H9 (cell line): ENCODE results near the gene SRBD1. TPM values are rescaled to one million over a fixed set of nuclear protein-coding genes. Genes with fewer than 3 reads are reported as not detected.

Experiments
- DNase-seq: peaks from one replicate; pipeline ENCODE4 v3.0.0-alpha.2; 2017
- H2AFZ ChIP-seq: one replicate; pipeline ENCODE4 v1.6.1; 2013; ENCODE audit warnings: mild to moderate bottlenecking, low read length, control low read depth, moderate library complexity
- H2AK5ac ChIP-seq: 2 replicates; pipeline ENCODE4 v1.6.1; 2013; ENCODE audit warnings: low read length, control low read depth, mixed read lengths; ENCODE audit not compliant: insufficient read length
- H2BK120ac ChIP-seq: one replicate; pipeline ENCODE4 v1.6.1; 2013; ENCODE audit warnings: low read depth, mild to moderate bottlenecking, low read length, control low read depth, inconsistent platforms; ENCODE audit not compliant: poor library complexity, severe bottlenecking
- H2BK12ac ChIP-seq: 2 replicates; pipeline ENCODE4 v1.6.1; 2013; ENCODE audit warnings: low read length, control low read depth, mixed read lengths, low read depth; ENCODE audit not compliant: insufficient read length
- H2BK15ac ChIP-seq: 2 replicates; pipeline ENCODE4 v1.6.1; 2013; ENCODE audit warnings: low read depth, low read length, control low read depth
- H2BK20ac ChIP-seq: one replicate; pipeline ENCODE4 v1.6.1; 2013; ENCODE audit warnings: low read depth, mild to moderate bottlenecking, low read length, control low read depth, inconsistent platforms; ENCODE audit not compliant: poor library complexity, severe bottlenecking
- H2BK5ac ChIP-seq: 2 replicates; pipeline ENCODE4 v1.6.1; 2013; ENCODE audit warnings: low read length, control low read depth, mixed read lengths; ENCODE audit not compliant: insufficient read length
- H3K14ac ChIP-seq: 2 replicates; pipeline ENCODE4 v1.6.1; 2013; ENCODE audit warnings: low read length, control low read depth; ENCODE audit not compliant: insufficient read depth
- H3K18ac ChIP-seq: 2 replicates; pipeline ENCODE4 v1.6.1; 2013; ENCODE audit warnings: low read depth, mild to moderate bottlenecking, mixed read lengths, low read length, control low read depth; ENCODE audit not compliant: insufficient read length
- H3K23ac ChIP-seq: 2 replicates; pipeline ENCODE4 v1.6.1; 2013; ENCODE audit warnings: low read length, control low read depth, mixed read lengths, low read depth; ENCODE audit not compliant: insufficient read length
- H3K23me2 ChIP-seq: 2 replicates; pipeline ENCODE4 v1.6.1; 2013; ENCODE audit warnings: low read depth, mild to moderate bottlenecking, mixed read lengths, low read length, control low read depth; ENCODE audit not compliant: insufficient read length, poor library complexity, severe bottlenecking
- H3K27ac ChIP-seq: 2 replicates; pipeline ENCODE4 v1.5.1; 2013; ENCODE audit warnings: low read length, control low read depth, mixed read lengths, low read depth; ENCODE audit not compliant: insufficient read length
- H3K27me3 ChIP-seq: 2 replicates; pipeline ENCODE4 v1.6.1; 2013; ENCODE audit warnings: low read length, control low read depth, inconsistent platforms; ENCODE audit not compliant: insufficient read depth
- H3K4ac ChIP-seq: 2 replicates; pipeline ENCODE4 v1.6.1; 2013; ENCODE audit warnings: low read depth, mild to moderate bottlenecking, control low read depth, inconsistent platforms, low read length, moderate library complexity
- H3K4me1 ChIP-seq: 2 replicates; pipeline ENCODE4 v1.6.1; 2013; ENCODE audit warnings: low read length, control low read depth, inconsistent platforms; ENCODE audit not compliant: insufficient read depth
- H3K4me2 ChIP-seq: 2 replicates; pipeline ENCODE4 v1.6.1; 2013; ENCODE audit warnings: low read length, control low read depth, mixed read lengths; ENCODE audit not compliant: insufficient read length, insufficient read depth
- H3K56ac ChIP-seq: 2 replicates; pipeline ENCODE4 v1.6.1; 2013; ENCODE audit warnings: low read depth, mild to moderate bottlenecking, mixed read lengths, low read length, control low read depth; ENCODE audit not compliant: insufficient read length
- H3K79me1 ChIP-seq: 2 replicates; pipeline ENCODE4 v1.6.1; 2013; ENCODE audit warnings: low read depth, mild to moderate bottlenecking, moderate library complexity, low read length, control low read depth, inconsistent platforms; ENCODE audit not compliant: insufficient read depth, poor library complexity, severe bottlenecking
- H3K79me2 ChIP-seq: 2 replicates; pipeline ENCODE4 v1.6.1; 2013; ENCODE audit warnings: low read length, control low read depth, inconsistent platforms; ENCODE audit not compliant: insufficient read depth
- H3K9ac ChIP-seq: 2 replicates; pipeline ENCODE4 v1.6.1; 2013; ENCODE audit warnings: low read length, control low read depth, mixed read lengths; ENCODE audit not compliant: insufficient read length; ENCODE audit errors: extremely low read depth
- H3K9me3 ChIP-seq: one replicate; pipeline ENCODE4 v1.6.1; 2013; ENCODE audit warnings: low read depth, low read length, inconsistent platforms; ENCODE audit not compliant: control insufficient read depth
- H3T11ph ChIP-seq: one replicate; pipeline ENCODE4 v1.6.1; 2013; ENCODE audit warnings: mild to moderate bottlenecking, low read length, control low read depth, inconsistent platforms
- H4K20me1 ChIP-seq: one replicate; pipeline ENCODE4 v1.6.1; 2013; ENCODE audit not compliant: control insufficient read depth, insufficient read length, insufficient read depth
- H4K5ac ChIP-seq: 2 replicates; pipeline ENCODE4 v1.6.1; 2013; ENCODE audit warnings: low read depth, mild to moderate bottlenecking, mixed read lengths, low read length, control low read depth; ENCODE audit not compliant: insufficient read length
- H4K8ac ChIP-seq: replicated peaks from 2 replicates; pipeline ENCODE4 v1.6.1; 2013; ENCODE audit warnings: low read length, control low read depth, mixed read lengths, low read depth; ENCODE audit not compliant: insufficient read length
- H4K91ac ChIP-seq: 2 replicates; pipeline ENCODE4 v1.6.1; 2013; ENCODE audit warnings: low read depth, mild to moderate bottlenecking, moderate library complexity, mixed read lengths, low read length, control low read depth; ENCODE audit not compliant: insufficient read length
- H3K27ac Mint-ChIP-seq, 3 experiments: 2 replicates in 2 of 3; 3 replicates in 1 of 3; pipeline ENCODE4 v1.8.0; 2020 to 2021; ENCODE audit warnings: mixed read lengths in 3 of 3, mild to moderate bottlenecking in 1 of 3, moderate library complexity in 1 of 3
- H3K27me3 Mint-ChIP-seq: 2 replicates; pipeline ENCODE4 v1.8.0; 2021; ENCODE audit warnings: low read depth, mild to moderate bottlenecking, moderate library complexity, mixed read lengths
- H3K36me3 Mint-ChIP-seq, 3 experiments: 2 replicates in 2 of 3; 3 replicates in 1 of 3; pipeline ENCODE4 v1.8.0; 2020 to 2021; ENCODE audit warnings: low read depth in 3 of 3, mixed read lengths in 3 of 3; ENCODE audit not compliant: insufficient read depth in 1 of 3
- H3K4me1 Mint-ChIP-seq, 2 experiments: 2 replicates each; pipeline ENCODE4 v1.8.0; 2020; ENCODE audit warnings: mixed read lengths in 2 of 2
- H3K4me3 Mint-ChIP-seq, 2 experiments: 2 replicates in 1 of 2; 3 replicates in 1 of 2; pipeline ENCODE4 v1.8.0; 2020 to 2021; ENCODE audit warnings: mild to moderate bottlenecking in 2 of 2, mixed read lengths in 2 of 2, moderate library complexity in 1 of 2
- H3K9me3 Mint-ChIP-seq, 2 experiments: 2 replicates in 1 of 2; 3 replicates in 1 of 2; pipeline ENCODE4 v1.8.0; 2020; ENCODE audit warnings: mild to moderate bottlenecking in 2 of 2, mixed read lengths in 2 of 2, moderate library complexity in 1 of 2
- CTCF ChIP-seq: fragments of 200-600 bp; sonication (generic); conservative IDR thresholded peaks from 3 replicates; pipeline ENCODE4 v1.8.0; 2021; ENCODE audit warnings: antibody characterized with exemption, mild to moderate bottlenecking
- WGBS: extraction: QIAGEN DNeasy Blood & Tissue Kit; methylation state at CpG from one replicate; pipeline ENCODE4 v1.1.7; 2013; ENCODE audit warnings: missing lambda C conversion rate, low lambda C conversion rate, mixed read lengths; ENCODE audit not compliant: insufficient read length; ENCODE audit errors: extremely low coverage; 5-methylcytosine and 5-hydroxymethylcytosine counted together
- total RNA-seq: library from RNA; stranded (reverse); gene quantifications from 2 replicates; pipeline ENCODE4 v1.2.1, GENCODE V29; 2021

The SRBD1 gene
- total RNA-seq, 1 experiment from 2014 or later, result 18.3 TPM

DNA sequence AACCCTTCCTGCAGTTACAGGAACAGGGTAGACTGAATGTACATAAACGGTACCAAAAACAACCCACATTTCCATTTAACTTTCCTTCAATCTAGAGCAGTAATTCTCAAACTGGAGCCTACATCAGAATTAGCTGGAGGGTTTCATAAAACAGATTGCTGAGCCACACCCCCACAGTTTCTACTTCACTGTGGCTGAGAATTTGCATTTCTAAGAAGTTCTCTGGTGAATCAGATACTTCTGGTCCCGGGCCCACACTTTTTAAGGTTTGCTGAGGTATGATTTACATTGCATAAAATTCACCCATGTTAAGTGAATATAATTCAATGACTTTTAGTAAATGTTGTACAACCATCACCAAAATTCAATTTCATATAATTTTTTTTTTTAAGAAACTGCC lies 113.7 kb downstream of the SRBD1 start:
- no peak overlapping the region for H2BK15ac ChIP-seq
- no peaks in the 10 kb centered on the region for H4K20me1 ChIP-seq
- no peak overlapping the region for H2AFZ ChIP-seq
- H3K56ac ChIP-seq, result no peak overlapping the region
- no peak overlapping the region for H3K27ac ChIP-seq
- no peak overlapping the region for H3K4me3 Mint-ChIP-seq
- H3K4me1 Mint-ChIP-seq, result peaks cover 8 to 18% of the 10 kb centered on the region in 2 experiments
- no peaks in the 10 kb centered on the region for H3K9me3 ChIP-seq
- H3K79me2 ChIP-seq, result no peaks in the 10 kb centered on the region
- H2BK5ac ChIP-seq, result no peak overlapping the region
- no peak for TF ChIP-seq CTCF
- no peaks in the 10 kb centered on the region for H3K79me1 ChIP-seq
- no peak overlapping the region for H4K8ac ChIP-seq
- H3K4ac ChIP-seq, result no peak overlapping the region
- no peak overlapping the region for H3K9ac ChIP-seq
- no peak overlapping the region for H2BK12ac ChIP-seq
- H3K9me3 Mint-ChIP-seq, result peaks cover 15 to 19% of the 10 kb centered on the region in 2 experiments
- H2AK5ac ChIP-seq, result no peak overlapping the region
- H3K14ac ChIP-seq, result no peak overlapping the region
- no peak overlapping the region for H3K4me2 ChIP-seq
- H3T11ph ChIP-seq, result no peak overlapping the region
- no peaks in the 10 kb centered on the region for H3K27me3 Mint-ChIP-seq
- H3K27me3 ChIP-seq, result no peaks in the 10 kb centered on the region
- no peak overlapping the region for H3K18ac ChIP-seq
- H3K36me3 Mint-ChIP-seq, result peaks cover 16 to 34% (median 20%) of the 10 kb centered on the region in 3 experiments
- no peak overlapping the region for H2BK20ac ChIP-seq
- no CpG with 5 or more reads among the region's 2 CpGs for WGBS
- no peaks in the 10 kb centered on the region for H3K4me1 ChIP-seq
- no peak overlapping the region for H3K23ac ChIP-seq
- H3K27ac Mint-ChIP-seq, result no peak overlapping the region
- H4K5ac ChIP-seq, result no peak overlapping the region
- H2BK120ac ChIP-seq, result no peak overlapping the region
- H3K23me2 ChIP-seq, result no peaks in the 10 kb centered on the region
- H4K91ac ChIP-seq, result no peak overlapping the region
- DNase-seq, result no peak
